Measurements from ENCODE around the gene KLK2. TPM values are rescaled to one million over a fixed set of nuclear protein-coding genes. Genes with fewer than 3 reads are reported as not detected.

KLK2 gene
- total and polyA plus RNA-seq, 2 donors (not counting 1 experiment from before 2014, with no cell fraction given): not detected

DNA sequence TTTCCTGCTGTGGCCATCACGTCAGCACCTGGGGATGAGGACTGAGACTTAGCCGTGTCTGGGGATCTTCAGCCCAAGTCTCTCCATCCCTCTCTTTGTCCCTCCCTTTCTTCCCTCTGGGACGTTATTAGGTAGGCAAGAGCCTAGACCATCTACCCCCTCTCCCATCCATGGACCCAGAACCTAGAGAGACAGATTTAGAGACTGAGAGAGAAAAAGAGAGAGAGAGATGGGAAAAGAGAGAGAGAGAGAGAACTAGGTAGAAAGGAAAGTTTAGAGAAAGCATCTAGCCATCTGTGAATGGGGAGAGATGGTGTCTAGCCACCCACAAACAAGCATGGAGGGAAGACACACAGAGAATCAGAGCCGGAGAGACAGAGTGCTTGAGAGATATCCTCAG lies 37.5 kb downstream of the KLK2 start:
- Histone ChIP-seq H3K36me3 (ENCODE audit: control insufficient read depth, insufficient read depth, low read length) (no peaks in the 10 kb centered on the region), H3K79me2 (ENCODE audit: control insufficient read depth, insufficient read depth, low read length) (no peaks in the 10 kb centered on the region), H3K27ac (ENCODE audit: insufficient read depth, low read length) (no peak overlapping the region), H3K4me3 (replicated peaks in 1 of 4; ENCODE audit: control extremely low read depth in 1 of 4, insufficient read depth in 1 of 4, low read depth in 3 of 4, low read length in 4 of 4) (no peak overlapping the region), H3K9ac (ENCODE audit: insufficient read depth, low read length) (no peak overlapping the region), H2AFZ (ENCODE audit: low read length) (no peak overlapping the region), H3K27me3 (ENCODE audit: control insufficient read depth, insufficient read depth, low read length) (peaks cover 9% of the 10 kb centered on the region), H3K4me1 (ENCODE audit: control insufficient read depth, extremely low read depth, insufficient read depth, low read length) (no peaks in the 10 kb centered on the region), H4K20me1 (ENCODE audit: control insufficient read depth, extremely low read depth, insufficient read depth, low read length) (no peaks in the 10 kb centered on the region), H3K9me3 (ENCODE audit: control insufficient read depth, insufficient read depth, low read depth, low read length) (no peaks in the 10 kb centered on the region), H3K4me2 (ENCODE audit: extremely low read depth, insufficient read depth, low read length) (no peak overlapping the region)
- DNase-seq (ENCODE audit: low read depth in 2 of 2): no peak
- TF ChIP-seq, protein P1, sequence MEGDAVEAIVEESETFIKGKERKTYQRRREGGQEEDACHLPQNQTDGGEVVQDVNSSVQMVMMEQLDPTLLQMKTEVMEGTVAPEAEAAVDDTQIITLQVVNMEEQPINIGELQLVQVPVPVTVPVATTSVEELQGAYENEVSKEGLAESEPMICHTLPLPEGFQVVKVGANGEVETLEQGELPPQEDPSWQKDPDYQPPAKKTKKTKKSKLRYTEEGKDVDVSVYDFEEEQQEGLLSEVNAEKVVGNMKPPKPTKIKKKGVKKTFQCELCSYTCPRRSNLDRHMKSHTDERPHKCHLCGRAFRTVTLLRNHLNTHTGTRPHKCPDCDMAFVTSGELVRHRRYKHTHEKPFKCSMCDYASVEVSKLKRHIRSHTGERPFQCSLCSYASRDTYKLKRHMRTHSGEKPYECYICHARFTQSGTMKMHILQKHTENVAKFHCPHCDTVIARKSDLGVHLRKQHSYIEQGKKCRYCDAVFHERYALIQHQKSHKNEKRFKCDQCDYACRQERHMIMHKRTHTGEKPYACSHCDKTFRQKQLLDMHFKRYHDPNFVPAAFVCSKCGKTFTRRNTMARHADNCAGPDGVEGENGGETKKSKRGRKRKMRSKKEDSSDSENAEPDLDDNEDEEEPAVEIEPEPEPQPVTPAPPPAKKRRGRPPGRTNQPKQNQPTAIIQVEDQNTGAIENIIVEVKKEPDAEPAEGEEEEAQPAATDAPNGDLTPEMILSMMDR (conservative IDR thresholded peaks at IDR 0.05 in 1 of 2, IDR thresholded peaks at IDR 0.05 in 1 of 2; ENCODE audit: low read depth in 1 of 2, low read length in 2 of 2): no peak
- no peak for TF ChIP-seq EZH2 (IDR thresholded peaks at IDR 0.05; ENCODE audit: low read length, missing control alignments)

DNA sequence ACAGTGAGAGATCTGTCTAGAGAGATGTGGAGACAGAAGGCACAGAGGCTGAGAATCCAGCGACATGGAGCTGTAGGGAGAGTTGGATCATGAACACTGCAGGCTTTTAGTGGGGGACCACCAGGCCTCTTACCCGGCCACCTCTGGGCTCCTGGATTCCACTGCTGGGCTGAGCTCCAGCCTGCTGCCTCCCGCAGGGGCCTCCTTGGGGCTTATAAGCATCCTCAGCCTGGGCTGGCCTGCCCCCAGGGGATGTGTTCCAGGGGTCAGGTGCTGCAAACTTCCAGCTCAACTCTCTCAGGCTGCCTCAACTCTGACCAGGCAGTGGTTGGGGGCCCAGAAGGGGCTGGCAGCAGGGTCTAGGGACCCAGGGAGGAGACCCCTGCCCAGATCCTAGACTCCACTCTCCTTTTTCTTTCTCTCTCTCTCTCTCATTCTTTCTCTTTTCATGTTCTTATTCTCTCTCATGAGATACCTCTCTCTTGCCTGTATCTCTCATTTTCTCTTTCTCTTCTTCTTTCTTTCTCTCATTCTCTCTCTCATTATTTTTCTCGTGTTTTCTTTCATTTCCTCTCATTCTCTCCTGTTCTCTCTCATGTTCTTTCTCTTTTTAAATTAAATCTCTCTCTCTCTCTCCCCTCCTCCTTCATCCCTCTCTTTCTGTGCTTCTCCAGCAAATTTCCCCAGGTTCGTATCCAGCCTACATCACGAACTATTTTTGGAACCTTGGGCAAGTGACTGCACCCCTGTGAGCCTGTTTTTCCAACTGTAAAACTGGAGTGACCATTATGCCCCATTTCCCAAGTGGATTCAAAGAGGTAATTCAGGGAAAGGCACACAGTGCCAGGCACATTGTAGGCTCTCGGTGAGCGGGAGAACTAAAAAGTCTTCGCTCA lies 38.2 kb downstream of the KLK2 start, which contains the start of gene KLK4:
KLK4 (minus strand) TSS at position 190 of the 896 bp plus-strand sequence. CDS start 657 bp downstream, outside the sequence.
- Histone ChIP-seq H3K9ac (ENCODE audit: insufficient read depth, low read length) (no peak within 1 kb of the TSS), H3K4me1 (ENCODE audit: control insufficient read depth, extremely low read depth, insufficient read depth, low read length) (no peaks in the 10 kb centered on the region), H3K27ac (ENCODE audit: insufficient read depth, low read length) (no peak within 1 kb of the TSS), H4K20me1 (ENCODE audit: control insufficient read depth, extremely low read depth, insufficient read depth, low read length) (no peaks in the 10 kb centered on the region), H3K79me2 (ENCODE audit: control insufficient read depth, insufficient read depth, low read length) (no peaks in the 10 kb centered on the region), H3K4me3 (replicated peaks in 1 of 4; ENCODE audit: control extremely low read depth in 1 of 4, insufficient read depth in 1 of 4, low read depth in 3 of 4, low read length in 4 of 4) (no peak within 1 kb of the TSS), H3K27me3 (ENCODE audit: control insufficient read depth, insufficient read depth, low read length) (peaks cover 9% of the 10 kb centered on the region), H3K4me2 (ENCODE audit: extremely low read depth, insufficient read depth, low read length) (no peak within 1 kb of the TSS), H3K36me3 (ENCODE audit: control insufficient read depth, insufficient read depth, low read length) (no peaks in the 10 kb centered on the region), H3K9me3 (ENCODE audit: control insufficient read depth, insufficient read depth, low read depth, low read length) (no peaks in the 10 kb centered on the region), H2AFZ (ENCODE audit: low read length) (no peak within 1 kb of the TSS)
- no peak for DNase-seq (ENCODE audit: low read depth in 2 of 2)
- no peak for TF ChIP-seq EZH2 (IDR thresholded peaks at IDR 0.05; ENCODE audit: low read length, missing control alignments)
- TF ChIP-seq, protein P1 (conservative IDR thresholded peaks at IDR 0.05 in 1 of 2, IDR thresholded peaks at IDR 0.05 in 1 of 2; ENCODE audit: low read depth in 1 of 2, low read length in 2 of 2): no peak

DNA sequence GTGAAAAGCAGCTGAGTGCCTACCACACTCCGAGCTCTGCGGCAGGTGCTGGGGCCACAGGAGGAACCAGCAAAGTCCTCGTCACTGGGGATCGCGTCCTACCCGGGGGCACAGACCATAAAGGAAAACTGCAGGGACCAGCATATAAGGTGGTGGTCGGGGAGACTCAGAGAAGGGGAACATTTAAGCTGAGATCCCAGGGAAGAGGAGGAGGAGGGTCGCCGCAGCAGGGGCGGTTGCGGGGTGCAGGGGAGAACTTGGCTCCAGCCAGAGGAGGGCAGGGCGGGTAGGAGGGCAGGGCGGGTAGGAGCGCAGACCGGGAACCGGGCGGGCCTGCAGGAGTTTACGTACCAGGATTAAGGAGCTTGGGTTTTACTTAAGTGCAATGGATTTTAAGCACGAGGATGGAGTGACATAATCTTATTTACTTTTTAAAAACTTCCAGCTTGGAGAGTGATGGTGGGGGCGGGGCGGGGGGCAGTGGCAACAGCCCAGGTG lies 38.9 kb downstream of the KLK2 start:
- no peak for DNase-seq (ENCODE audit: low read depth in 2 of 2)
- TF ChIP-seq EZH2 (IDR thresholded peaks at IDR 0.05; ENCODE audit: low read length, missing control alignments): no peak
- TF ChIP-seq, protein P1 (conservative IDR thresholded peaks at IDR 0.05 in 1 of 2, IDR thresholded peaks at IDR 0.05 in 1 of 2; ENCODE audit: low read depth in 1 of 2, low read length in 2 of 2): no peak
- H3K36me3 ChIP-seq (ENCODE audit: control insufficient read depth, insufficient read depth, low read length): no peaks in the 10 kb centered on the region
- no peak overlapping the region for H3K4me3 ChIP-seq (replicated peaks in 1 of 4; ENCODE audit: control extremely low read depth in 1 of 4, insufficient read depth in 1 of 4, low read depth in 3 of 4, low read length in 4 of 4)
- H3K27me3 ChIP-seq (ENCODE audit: control insufficient read depth, insufficient read depth, low read length): peaks cover 9% of the 10 kb centered on the region
- H3K9ac ChIP-seq (ENCODE audit: insufficient read depth, low read length): no peak overlapping the region
- no peak overlapping the region for H3K4me2 ChIP-seq (ENCODE audit: extremely low read depth, insufficient read depth, low read length)
- H3K9me3 ChIP-seq (ENCODE audit: control insufficient read depth, insufficient read depth, low read depth, low read length): no peaks in the 10 kb centered on the region
- no peaks in the 10 kb centered on the region for H3K4me1 ChIP-seq (ENCODE audit: control insufficient read depth, extremely low read depth, insufficient read depth, low read length)
- H3K79me2 ChIP-seq (ENCODE audit: control insufficient read depth, insufficient read depth, low read length): no peaks in the 10 kb centered on the region
- H3K27ac ChIP-seq (ENCODE audit: insufficient read depth, low read length): no peak overlapping the region
- H2AFZ ChIP-seq (ENCODE audit: low read length): no peak overlapping the region
- H4K20me1 ChIP-seq (ENCODE audit: control insufficient read depth, extremely low read depth, insufficient read depth, low read length): no peaks in the 10 kb centered on the region
